HFFc6 (cell line): Measurements from ENCODE around the gene CARMIL1. TPM values are rescaled to one million over a fixed set of nuclear protein-coding genes. Genes with fewer than 3 reads are reported as not detected.
A peak's percentile ranks its signal among the peaks of the same experiment; 100 is the strongest.

Experiments used
- DNase-seq: peaks from one replicate; pipeline ENCODE4 v3.0.0-alpha.2; 2018
- H3K27ac Mint-ChIP-seq: 2 replicates; pipeline ENCODE4 v1.8.0; 2020; ENCODE audit warnings: mild to moderate bottlenecking, mixed read lengths
- H3K27me3 Mint-ChIP-seq: 2 replicates; pipeline ENCODE4 v1.8.0; 2021; ENCODE audit warnings: mild to moderate bottlenecking, moderate library complexity, mixed read lengths; ENCODE audit not compliant: insufficient read depth
- H3K36me3 Mint-ChIP-seq: 2 replicates; pipeline ENCODE4 v1.8.0; 2021; ENCODE audit warnings: low read depth, mixed read lengths
- H3K4me1 Mint-ChIP-seq: 2 replicates; pipeline ENCODE4 v1.8.0; 2020; ENCODE audit warnings: low read depth, mixed read lengths
- H3K4me3 Mint-ChIP-seq: 2 replicates; pipeline ENCODE4 v1.8.0; 2020; ENCODE audit warnings: mild to moderate bottlenecking, moderate library complexity, mixed read lengths
- H3K9me3 Mint-ChIP-seq: 2 replicates; pipeline ENCODE4 v1.8.0; 2020; ENCODE audit warnings: mild to moderate bottlenecking, mixed read lengths
- total RNA-seq, 6 experiments: library from RNA; stranded (reverse); fragmentation: NEBNext Ultra II Directional; extraction: Animal tissue kit (Norgen Biotek cat#: 25700); gene quantifications; 2 replicates in 1 of 6; 3 replicates in 5 of 6; pipeline ENCODE4 v1.2.3, GENCODE V29; 2021
- TF ChIP-seq, protein P1 (sequence below): fragments of 200-600 bp; sonication (generic); IDR thresholded peaks from 2 replicates; pipeline ENCODE4 v1.5.0; 2021; ENCODE audit warnings: antibody characterized with exemption, mild to moderate bottlenecking

The CARMIL1 gene
- total RNA-seq, 6 experiments from 2014 or later: 12.2 to 15.6 (median 13.7) TPM

DNA sequence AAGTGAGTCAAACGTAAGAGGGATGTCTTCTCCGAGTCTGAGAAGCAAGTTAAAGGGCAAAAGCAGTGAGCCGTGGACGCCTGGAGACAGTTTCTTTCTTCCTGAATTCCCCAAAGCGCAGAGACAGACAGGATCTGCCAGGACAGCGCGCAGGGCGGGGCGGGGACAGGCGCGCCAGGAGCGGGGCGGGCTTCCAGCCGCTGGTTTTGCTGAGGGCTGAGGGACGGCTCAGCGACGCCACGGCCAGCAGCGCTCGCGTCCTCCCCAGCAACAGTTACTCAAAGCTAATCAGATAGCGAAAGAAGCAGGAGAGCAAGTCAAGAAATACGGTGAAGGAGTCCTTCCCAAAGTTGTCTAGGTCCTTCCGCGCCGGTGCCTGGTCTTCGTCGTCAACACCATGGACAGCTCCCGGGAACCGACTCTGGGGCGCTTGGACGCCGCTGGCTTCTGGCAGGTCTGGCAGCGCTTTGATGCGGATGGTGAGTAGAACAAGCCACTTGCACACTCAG lies 372.9 kb downstream of the CARMIL1 start, which contains the start of gene SCGN:
TSS of gene SCGN (plus strand) at position 209 of the 509 bp plus-strand sequence. CDS start at position 398, 189 bp downstream.
- 0 out of 2 replicates have a peak, but pooled peaks cover 8% of the 10 kb centered on the region for H3K4me1 Mint-ChIP-seq
- DNase-seq: peak; percentile 25
- H3K27me3 Mint-ChIP-seq: peaks cover 4% of the 10 kb centered on the region; the same call in 1 of the 2 replicates
- no peaks in the 10 kb centered on the region for H3K9me3 Mint-ChIP-seq
- H3K36me3 Mint-ChIP-seq: no peaks in the 10 kb centered on the region
- TF ChIP-seq, protein P1, sequence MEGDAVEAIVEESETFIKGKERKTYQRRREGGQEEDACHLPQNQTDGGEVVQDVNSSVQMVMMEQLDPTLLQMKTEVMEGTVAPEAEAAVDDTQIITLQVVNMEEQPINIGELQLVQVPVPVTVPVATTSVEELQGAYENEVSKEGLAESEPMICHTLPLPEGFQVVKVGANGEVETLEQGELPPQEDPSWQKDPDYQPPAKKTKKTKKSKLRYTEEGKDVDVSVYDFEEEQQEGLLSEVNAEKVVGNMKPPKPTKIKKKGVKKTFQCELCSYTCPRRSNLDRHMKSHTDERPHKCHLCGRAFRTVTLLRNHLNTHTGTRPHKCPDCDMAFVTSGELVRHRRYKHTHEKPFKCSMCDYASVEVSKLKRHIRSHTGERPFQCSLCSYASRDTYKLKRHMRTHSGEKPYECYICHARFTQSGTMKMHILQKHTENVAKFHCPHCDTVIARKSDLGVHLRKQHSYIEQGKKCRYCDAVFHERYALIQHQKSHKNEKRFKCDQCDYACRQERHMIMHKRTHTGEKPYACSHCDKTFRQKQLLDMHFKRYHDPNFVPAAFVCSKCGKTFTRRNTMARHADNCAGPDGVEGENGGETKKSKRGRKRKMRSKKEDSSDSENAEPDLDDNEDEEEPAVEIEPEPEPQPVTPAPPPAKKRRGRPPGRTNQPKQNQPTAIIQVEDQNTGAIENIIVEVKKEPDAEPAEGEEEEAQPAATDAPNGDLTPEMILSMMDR: no peak
- no peak within 1 kb of the TSS for H3K27ac Mint-ChIP-seq
- no peak within 1 kb of the TSS for H3K4me3 Mint-ChIP-seq

DNA sequence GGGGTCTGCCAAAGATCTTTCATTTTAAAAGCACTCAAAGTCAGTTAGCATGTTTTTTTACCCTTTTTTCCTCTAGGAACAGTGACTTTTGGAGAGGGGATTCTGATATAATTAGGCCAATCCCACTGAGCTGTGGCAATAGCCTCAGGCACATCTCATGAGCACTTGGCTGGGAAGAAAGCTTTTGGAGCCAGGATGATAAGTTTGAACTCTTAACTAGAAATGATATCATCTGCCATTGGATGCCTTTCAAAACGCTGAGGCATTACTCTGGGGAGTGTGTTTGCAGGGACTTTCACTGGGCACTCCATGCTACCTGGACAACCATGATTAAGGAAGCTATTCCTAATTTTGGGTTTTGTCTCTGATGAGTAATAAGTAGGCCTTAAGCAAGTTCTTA lies 376.5 kb downstream of the CARMIL1 start:
- no peak overlapping the region for H3K27ac Mint-ChIP-seq
- TF ChIP-seq, protein P1: no peak
- peaks cover 6% of the 10 kb centered on the region for H3K4me1 Mint-ChIP-seq
- H3K9me3 Mint-ChIP-seq: no peaks in the 10 kb centered on the region
- H3K4me3 Mint-ChIP-seq: no peak overlapping the region
- no peaks in the 10 kb centered on the region for H3K36me3 Mint-ChIP-seq
- H3K27me3 Mint-ChIP-seq: peaks cover 4% of the 10 kb centered on the region; the same call in 1 of the 2 replicates
- DNase-seq: no peak

DNA sequence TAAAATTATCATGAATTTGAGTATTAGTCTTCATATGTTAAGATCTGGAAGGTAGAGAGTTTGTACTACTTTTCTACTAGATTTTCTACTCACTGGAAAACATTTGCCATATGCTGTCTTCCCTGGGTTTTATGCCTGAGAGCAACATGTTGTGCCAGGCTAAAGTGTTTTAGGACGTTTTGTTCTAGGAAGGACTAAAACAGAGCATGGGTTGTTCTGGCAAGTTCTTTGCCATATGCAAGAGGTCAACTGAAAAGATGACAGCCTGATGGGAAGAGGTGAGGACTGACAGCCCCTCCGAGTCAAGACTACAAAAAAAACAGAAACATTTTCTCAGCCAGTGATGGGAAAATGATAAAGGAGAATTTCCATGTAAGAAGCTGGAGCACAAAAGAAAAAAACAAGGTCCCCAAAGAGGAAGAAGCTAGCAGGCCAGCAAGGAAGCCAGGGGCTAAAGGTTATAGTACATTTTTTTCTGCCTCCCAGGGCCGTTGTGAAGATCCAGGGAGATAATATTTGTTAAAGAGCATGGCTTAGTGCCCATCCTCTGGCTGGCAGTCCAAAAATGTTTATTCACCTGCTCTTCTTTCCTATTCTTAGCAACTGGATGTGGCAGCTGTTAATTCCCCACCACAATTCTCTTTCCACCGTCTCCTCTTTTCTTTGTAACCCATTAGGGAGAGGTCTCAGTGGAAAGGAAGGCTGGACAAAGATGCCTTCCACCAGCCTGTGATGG lies 380.6 kb downstream of the CARMIL1 start:
- Mint-ChIP-seq H3K27me3 (peaks cover 2% of the 10 kb centered on the region; the same call in 1 of the 2 replicates), H3K36me3 (no peaks in the 10 kb centered on the region), H3K27ac (no peak overlapping the region), H3K4me3 (no peak overlapping the region), H3K4me1 (peaks cover 8% of the 10 kb centered on the region), H3K9me3 (no peaks in the 10 kb centered on the region)
- TF ChIP-seq, protein P1: no peak
- DNase-seq: no peak

DNA sequence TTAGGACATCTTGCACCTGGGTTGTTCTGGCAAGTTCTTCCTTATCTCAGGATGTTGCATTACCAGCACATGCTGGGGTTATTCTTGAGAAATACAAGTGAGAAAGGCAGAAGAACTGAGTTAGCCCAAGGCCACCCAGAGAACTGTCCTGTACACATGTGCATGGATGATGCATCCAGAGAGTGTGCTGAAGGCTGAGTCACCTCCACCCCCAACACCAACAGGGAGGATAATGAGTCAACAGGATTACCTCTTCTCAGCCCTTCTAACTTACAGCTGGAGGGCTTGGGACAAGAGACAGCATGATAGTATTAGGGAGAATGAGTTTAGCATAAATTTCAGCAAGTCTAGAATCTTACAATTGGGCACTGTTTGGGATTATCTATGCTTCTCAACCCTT lies 381.3 kb downstream of the CARMIL1 start:
- peak; percentile 82 for DNase-seq
- no peaks in the 10 kb centered on the region for H3K36me3 Mint-ChIP-seq
- peaks cover 4% of the 10 kb centered on the region for H3K27me3 Mint-ChIP-seq
- peaks cover 8% of the 10 kb centered on the region for H3K4me1 Mint-ChIP-seq
- no peak overlapping the region for H3K27ac Mint-ChIP-seq
- no peak overlapping the region for H3K4me3 Mint-ChIP-seq
- TF ChIP-seq, protein P1: no peak
- no peaks in the 10 kb centered on the region for H3K9me3 Mint-ChIP-seq

DNA sequence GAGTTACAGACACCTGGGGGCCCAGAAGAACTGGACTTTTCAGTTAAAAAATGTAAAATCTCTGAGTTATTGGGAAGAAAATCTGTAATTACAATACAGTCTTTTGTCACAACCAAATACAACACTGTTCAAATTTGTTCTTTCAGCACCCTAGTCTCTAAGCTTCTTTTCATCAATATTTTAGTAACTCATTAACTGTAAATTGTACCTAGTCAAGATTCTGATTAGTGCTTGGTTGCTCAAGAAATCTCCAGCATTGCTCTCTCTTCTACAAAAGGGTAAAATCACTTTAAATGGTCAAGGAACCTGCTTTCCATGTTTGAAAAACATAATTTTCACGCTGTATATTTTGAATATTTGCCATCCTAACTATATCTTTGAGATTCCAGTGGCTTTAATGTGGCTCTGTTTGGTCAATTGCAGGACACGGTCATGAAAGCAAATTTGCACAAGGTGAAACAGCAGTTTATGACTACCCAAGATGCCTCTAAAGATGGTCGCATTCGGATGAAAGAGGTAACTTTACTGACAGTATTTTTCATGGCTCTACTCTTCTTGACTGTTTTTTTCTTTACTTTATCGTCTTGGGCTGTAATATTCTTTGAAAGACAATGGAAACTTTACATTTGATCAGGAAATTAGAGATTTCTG lies 382.1 kb downstream of the CARMIL1 start:
- no peaks in the 10 kb centered on the region for H3K36me3 Mint-ChIP-seq

More for the DNA sequence above, 382.1 kb downstream of the CARMIL1 start:
- no peaks in the 10 kb centered on the region for H3K9me3 Mint-ChIP-seq
- H3K4me1 Mint-ChIP-seq: peaks cover 8% of the 10 kb centered on the region
- DNase-seq: no peak
- H3K4me3 Mint-ChIP-seq: no peak overlapping the region
- peaks cover 4% of the 10 kb centered on the region for H3K27me3 Mint-ChIP-seq
- H3K27ac Mint-ChIP-seq: no peak overlapping the region
- TF ChIP-seq, protein P1: no peak
